HUES6 (cell line): Measurements from ENCODE around the gene SPATA32.

ENCODE experiments used
- H3K27ac ChIP-seq: 2 replicates; pipeline ENCODE4 v1.7.0; 2013; ENCODE audit warnings: low read depth, mild to moderate bottlenecking, low read length, inconsistent platforms
- H3K27me3 ChIP-seq: 2 replicates; pipeline ENCODE4 v1.6.1; 2013; ENCODE audit warnings: low read length; ENCODE audit not compliant: control insufficient read depth, insufficient read depth
- H3K36me3 ChIP-seq: 2 replicates; pipeline ENCODE4 v1.6.1; 2013; ENCODE audit warnings: low read length; ENCODE audit not compliant: control insufficient read depth, insufficient read depth
- H3K4me1 ChIP-seq: 2 replicates; pipeline ENCODE4 v1.6.1; 2013; ENCODE audit warnings: low read length; ENCODE audit not compliant: control insufficient read depth, insufficient read depth
- H3K4me3 ChIP-seq: 2 replicates; pipeline ENCODE4 v1.5.1; 2013; ENCODE audit warnings: low read depth, low read length
- H3K9ac ChIP-seq: one replicate; pipeline ENCODE4 v1.6.1; 2013; ENCODE audit warnings: mild to moderate bottlenecking, low read length
- H3K9me3 ChIP-seq: 2 replicates; pipeline ENCODE4 v1.6.1; 2013; ENCODE audit warnings: low read depth, low read length; ENCODE audit not compliant: control insufficient read depth, insufficient read depth

SPATA32 gene

GRCh38 chr17:45232514-45233422 lies 29.1 kb downstream of the SPATA32 start:
- Histone ChIP-seq H3K27me3 (peaks cover 5% of the 10 kb centered on the region; the same call in 1 of the 2 replicates), H3K36me3 (no peaks in the 10 kb centered on the region), H3K27ac (no peak overlapping the region)

DNA sequence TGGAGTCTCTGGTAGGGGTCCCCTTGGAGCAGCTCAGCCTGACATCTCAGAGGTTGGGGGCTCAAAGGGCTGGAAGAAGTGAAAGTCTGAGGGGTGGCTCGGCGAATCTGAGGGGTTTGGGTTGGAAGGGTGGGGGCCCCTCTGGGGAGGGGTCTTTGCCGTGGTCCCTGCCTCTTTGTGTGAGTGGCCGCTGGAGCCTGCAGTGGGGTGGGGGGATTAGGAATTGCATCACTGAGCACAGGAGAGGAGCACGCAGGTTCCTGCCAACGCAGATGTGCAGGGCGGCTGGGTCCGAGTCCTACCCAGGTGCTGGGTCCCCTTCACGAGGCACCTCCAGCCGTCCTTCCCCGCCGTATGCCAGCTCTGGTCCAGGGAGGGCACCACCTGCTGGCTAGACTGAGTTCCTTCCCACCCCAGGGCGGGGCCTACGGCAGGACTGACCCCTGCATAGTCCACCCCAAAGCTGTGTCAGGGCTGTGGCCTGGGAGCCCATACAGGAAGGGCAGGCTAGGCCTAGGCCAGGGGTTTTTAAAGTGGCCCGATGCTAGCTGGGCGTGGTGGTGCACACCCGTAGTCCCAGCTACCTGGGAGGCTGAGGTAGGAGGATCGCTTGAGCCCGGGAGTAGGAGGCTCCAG lies 30.3 kb downstream of the SPATA32 start:
- Histone ChIP-seq H3K9ac (no peak overlapping the region), H3K4me1 (peaks cover 40% of the 10 kb centered on the region), H3K4me3 (no peak overlapping the region), H3K27me3 (peaks cover 2% of the 10 kb centered on the region; the same call in 1 of the 2 replicates), H3K9me3 (no peaks in the 10 kb centered on the region), H3K27ac (no peak overlapping the region), H3K36me3 (no peaks in the 10 kb centered on the region)

More at GRCh38 chr17:45232514-45233422, 29.1 kb downstream of the SPATA32 start:
- Histone ChIP-seq H3K4me3 (no peak overlapping the region), H3K4me1 (peaks cover 40% of the 10 kb centered on the region), H3K9me3 (no peaks in the 10 kb centered on the region), H3K9ac (no peak overlapping the region)

DNA sequence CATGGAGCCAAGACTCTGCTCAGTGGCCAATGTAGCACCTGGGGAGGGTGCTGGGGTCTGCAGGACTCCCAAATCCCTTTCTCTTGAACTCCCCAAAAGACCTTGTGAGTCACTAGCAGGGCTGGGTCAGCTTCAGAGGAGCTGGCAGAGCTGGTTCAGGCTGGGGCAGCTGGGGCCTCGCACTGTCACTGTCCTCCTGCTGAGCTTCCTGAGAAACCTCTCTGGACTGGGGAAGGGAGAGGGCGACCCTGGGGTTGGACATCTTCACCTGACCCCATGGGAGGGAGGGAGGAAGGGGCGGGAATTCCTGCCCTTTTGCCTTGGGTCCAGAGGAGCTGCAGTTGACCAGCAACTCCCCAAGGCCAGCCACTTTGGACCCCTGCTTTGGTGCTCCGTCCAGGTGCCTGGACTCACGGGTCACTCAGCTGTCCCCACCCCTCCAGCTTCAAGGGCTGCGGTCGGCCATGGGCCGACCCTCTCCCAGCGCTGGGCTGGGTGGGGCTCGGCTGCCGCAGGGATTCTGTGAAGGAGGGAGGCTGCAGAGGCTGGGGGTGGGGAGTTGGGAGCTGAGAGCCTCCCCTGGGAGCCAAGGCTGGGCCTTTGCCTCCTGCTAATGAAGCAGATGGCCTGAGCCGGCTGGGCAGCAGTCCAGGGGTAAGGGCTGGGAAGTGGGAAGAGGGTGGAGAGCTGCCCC lies 31.0 kb downstream of the SPATA32 start:
- H3K9me3 ChIP-seq: no peaks in the 10 kb centered on the region
- peaks cover 41% of the 10 kb centered on the region for H3K4me1 ChIP-seq
- H3K36me3 ChIP-seq: no peaks in the 10 kb centered on the region
- peaks cover 2% of the 10 kb centered on the region; the same call in 1 of the 2 replicates for H3K27me3 ChIP-seq
- H3K27ac ChIP-seq: no peak overlapping the region
- H3K9ac ChIP-seq: no peak overlapping the region
- no peak overlapping the region for H3K4me3 ChIP-seq

DNA sequence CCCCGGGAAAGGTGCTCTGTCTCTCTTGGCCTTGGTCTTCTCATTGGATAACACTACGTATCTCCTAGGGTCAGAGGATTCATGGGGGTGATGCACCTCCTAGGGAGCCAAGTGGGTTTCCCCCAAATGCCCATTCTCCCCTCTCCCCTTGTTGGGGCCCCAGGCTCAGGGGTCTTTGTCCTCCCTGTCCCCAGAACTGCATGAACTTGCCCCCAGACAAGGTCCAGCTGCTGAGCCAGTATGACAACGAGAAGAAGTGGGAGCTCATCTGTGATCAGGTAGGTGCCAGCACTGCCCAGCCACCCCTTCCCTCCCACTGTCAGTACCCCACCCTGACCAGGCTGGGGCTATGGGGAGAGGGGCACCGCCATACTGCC lies 31.5 kb downstream of the SPATA32 start:
- Histone ChIP-seq H3K36me3 (no peaks in the 10 kb centered on the region), H3K9me3 (no peaks in the 10 kb centered on the region), H3K4me1 (peaks cover 41% of the 10 kb centered on the region), H3K4me3 (no peak overlapping the region), H3K27ac (no peak overlapping the region), H3K27me3 (peaks cover 4% of the 10 kb centered on the region; the same call in 1 of the 2 replicates), H3K9ac (no peak overlapping the region)

- peaks cover 41% of the 10 kb centered on the region for H3K4me1 ChIP-seq
- no peaks in the 10 kb centered on the region for H3K36me3 ChIP-seq
- peaks cover 8% of the 10 kb centered on the region; the same call in 1 of the 2 replicates for H3K27me3 ChIP-seq
- no peak overlapping the region for H3K27ac ChIP-seq
- no peaks in the 10 kb centered on the region for H3K9me3 ChIP-seq
- no peak overlapping the region for H3K9ac ChIP-seq
- no peak overlapping the region for H3K4me3 ChIP-seq
These were observed 32.0 kb downstream of the SPATA32 start for GRCh38 chr17:45229681-45230409.

GRCh38 chr17:45228763-45229539 lies 32.9 kb downstream of the SPATA32 start:
- Histone ChIP-seq H3K27me3 (peaks cover 16% of the 10 kb centered on the region), H3K9ac (no peak overlapping the region), H3K4me1 (peaks cover 41% of the 10 kb centered on the region), H3K9me3 (no peaks in the 10 kb centered on the region), H3K4me3 (no peak overlapping the region; the same call in 1 of the 2 replicates), H3K27ac (no peak overlapping the region), H3K36me3 (no peaks in the 10 kb centered on the region)

DNA sequence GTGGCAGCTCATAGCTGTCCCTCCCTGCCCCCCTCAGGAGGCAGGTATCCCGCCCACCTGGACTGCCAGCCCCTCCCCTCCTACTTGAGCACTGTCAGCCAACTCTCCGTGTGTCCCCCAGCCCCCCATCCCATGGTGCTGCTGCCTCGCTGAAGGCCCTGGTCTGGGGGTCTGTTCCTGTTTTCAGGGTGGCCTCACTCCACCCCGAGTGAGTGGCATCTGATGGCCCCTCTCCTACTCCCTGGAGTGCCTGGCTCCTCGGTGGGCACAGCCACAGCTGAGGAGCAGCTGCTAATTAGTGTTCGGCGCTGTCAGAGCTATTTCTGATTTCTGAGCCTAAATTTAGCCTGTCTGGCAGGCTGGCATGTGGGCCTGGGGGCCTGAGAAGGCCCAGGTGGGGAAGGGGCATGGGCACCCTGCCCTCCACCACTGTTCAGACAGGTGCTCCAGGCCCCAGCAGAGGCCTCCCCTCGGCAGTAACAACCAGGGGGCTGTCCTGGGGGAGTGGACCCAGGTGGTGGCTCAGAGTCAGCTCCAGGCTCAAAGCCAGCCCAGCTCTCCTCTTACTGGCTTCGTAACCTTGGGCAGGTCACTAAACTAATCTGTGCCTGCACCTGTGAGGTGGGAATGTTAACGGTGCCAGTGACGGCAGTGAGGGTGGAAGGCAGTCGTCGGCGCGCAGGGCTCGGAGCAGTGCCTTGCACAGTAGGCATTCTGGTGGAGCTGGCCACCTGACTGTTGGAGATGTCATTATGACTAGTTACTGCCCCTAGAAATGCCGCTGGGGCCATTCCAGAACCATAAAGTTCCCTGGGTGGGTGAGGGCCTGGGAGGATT lies 33.8 kb downstream of the SPATA32 start:
- no peaks in the 10 kb centered on the region for H3K36me3 ChIP-seq
- H3K4me1 ChIP-seq: peaks cover 45% of the 10 kb centered on the region
- H3K4me3 ChIP-seq: no peak overlapping the region
- H3K9me3 ChIP-seq: no peaks in the 10 kb centered on the region
- H3K9ac ChIP-seq: no peak overlapping the region
- no peak overlapping the region for H3K27ac ChIP-seq
- peaks cover 24% of the 10 kb centered on the region for H3K27me3 ChIP-seq

DNA sequence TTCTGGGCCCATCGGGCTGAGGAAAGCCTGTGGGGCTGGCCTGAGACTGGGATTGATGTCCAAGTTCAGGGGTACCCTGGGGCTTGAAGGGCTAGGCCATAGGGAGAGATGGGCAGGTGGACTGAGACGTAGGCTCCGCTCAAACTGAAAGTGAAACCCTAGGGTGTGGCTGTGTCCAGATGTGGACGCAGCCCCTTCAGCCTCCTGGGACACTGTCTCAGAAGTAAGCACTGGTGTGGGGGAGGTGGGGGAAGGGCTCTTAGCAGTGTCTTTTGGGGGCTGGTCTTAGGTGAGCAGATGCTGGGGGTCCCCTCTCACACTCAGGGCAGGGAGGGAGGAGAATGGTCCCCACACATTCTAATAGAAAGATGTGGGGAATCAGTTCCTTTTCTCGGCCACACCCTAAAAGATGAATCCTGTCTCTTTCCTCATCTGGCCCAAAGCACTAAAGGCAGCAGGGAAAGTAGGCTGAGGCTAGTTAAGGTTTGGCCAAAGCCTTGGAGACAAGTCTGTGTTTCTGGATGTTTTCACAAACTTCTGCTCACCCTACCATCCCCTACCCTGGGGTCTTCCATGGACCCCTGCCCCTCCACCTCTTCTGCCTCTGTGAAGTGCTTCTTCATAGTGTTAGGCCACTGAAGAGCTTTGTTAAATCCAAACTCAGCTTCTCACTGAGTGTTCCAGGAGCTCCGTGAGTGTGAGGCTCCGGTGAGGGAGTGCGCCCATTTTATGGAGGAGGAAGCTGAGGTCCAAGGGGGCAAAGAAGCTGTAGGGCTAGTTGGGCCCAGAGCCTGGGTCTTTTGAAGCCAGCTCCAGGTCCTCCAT lies 34.6 kb downstream of the SPATA32 start:
- Histone ChIP-seq H3K36me3 (no peaks in the 10 kb centered on the region), H3K9ac (no peak overlapping the region), H3K4me1 (peaks cover 51% of the 10 kb centered on the region), H3K27me3 (peaks cover 32% of the 10 kb centered on the region), H3K9me3 (no peaks in the 10 kb centered on the region), H3K27ac (no peak overlapping the region), H3K4me3 (no peak overlapping the region)

GRCh38 chr17:45226576-45226975 lies 35.3 kb downstream of the SPATA32 start:
- Histone ChIP-seq H3K4me3 (no peak overlapping the region), H3K27ac (no peak overlapping the region), H3K4me1 (peaks cover 50% of the 10 kb centered on the region)

More at GRCh38 chr17:45226576-45226975, 35.3 kb downstream of the SPATA32 start:
- no peaks in the 10 kb centered on the region for H3K36me3 ChIP-seq
- no peak overlapping the region for H3K9ac ChIP-seq
- peaks cover 38% of the 10 kb centered on the region for H3K27me3 ChIP-seq
- H3K9me3 ChIP-seq: no peaks in the 10 kb centered on the region
